Stimulated activated CD4-positive, alpha-beta T cell treated with anti-CD3 and anti-CD28 coated beads, Interleukin-4, amount 100 ng/mL, for 4 hours (primary cell): Measurements from ENCODE around the gene ATG2B.
"Not testable (repeated sequence)": the region's sequence is repeated elsewhere in the genome, so short reads cannot be mapped to it uniquely, and the experiment has no call there.

Source experiments
- DNase-seq, 2 experiments: peaks; one replicate each; pipeline ENCODE4 v3.0.0-alpha.2; 2020

The ATG2B gene

DNA sequence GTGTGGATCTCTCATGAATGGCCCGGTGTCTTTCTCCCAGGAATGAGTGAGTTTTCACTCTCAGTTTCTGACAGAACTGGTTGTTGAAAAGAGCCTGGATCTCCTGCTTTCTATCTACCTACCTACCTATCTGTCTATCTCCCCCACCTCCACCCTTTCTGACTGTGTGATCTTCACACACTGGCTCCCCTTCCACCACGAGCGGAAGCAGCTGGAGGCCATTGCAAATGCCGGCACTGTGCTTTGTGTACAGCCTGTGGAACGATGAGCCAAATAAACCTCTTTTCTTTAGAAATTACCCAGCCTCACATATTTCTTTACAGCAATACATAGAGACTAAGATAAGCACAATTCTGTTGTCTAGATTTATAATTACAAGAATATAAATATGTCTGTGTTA, 7.4 kb upstream of the ATG2B start:
- no peak for DNase-seq

DNA sequence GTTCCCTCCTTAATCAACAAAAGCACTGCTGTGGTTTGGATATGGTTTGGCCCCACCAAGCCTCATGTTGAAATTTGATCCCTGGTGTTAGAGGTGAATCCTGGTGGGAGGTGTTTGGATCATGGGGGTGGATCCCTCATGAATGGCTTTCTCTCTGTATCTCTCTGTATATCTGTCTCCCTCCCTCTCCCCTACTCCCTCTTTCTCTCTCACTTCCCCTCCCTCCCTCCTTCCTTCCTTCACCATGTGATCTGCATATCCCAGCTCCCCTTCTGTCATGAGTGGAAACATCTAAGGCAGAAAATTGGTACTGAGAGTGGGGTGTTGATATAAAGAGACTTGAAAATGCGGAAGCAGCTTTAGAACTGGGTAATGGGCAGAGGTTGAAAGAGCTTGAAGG, 5.4 kb upstream of the ATG2B start:
- no peak for DNase-seq

DNA sequence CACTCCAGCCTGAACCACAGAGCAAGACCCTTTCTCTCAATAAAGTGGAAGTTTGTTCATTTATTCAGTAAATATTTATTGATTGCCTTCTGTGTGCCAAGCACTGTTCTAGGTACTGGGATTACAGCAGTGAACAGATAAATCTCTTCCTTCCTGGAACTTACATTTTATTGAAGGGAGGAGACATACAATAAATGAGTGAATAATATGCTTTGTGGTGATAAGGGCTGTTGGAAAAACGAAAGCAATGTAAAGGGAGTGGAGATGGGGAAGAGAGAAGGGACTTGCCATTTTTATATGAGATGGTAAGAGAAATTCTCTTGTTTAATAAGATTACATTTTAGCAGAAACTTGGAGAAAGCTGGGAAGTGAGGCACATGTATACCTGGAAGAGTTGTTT, 1.8 kb upstream of the ATG2B start:
- DNase-seq = no peak

GRCh38 chr14:96363751-96364336, 703 bp upstream of the ATG2B start:
- DNase-seq = peak; percentile 22 to 33

DNA sequence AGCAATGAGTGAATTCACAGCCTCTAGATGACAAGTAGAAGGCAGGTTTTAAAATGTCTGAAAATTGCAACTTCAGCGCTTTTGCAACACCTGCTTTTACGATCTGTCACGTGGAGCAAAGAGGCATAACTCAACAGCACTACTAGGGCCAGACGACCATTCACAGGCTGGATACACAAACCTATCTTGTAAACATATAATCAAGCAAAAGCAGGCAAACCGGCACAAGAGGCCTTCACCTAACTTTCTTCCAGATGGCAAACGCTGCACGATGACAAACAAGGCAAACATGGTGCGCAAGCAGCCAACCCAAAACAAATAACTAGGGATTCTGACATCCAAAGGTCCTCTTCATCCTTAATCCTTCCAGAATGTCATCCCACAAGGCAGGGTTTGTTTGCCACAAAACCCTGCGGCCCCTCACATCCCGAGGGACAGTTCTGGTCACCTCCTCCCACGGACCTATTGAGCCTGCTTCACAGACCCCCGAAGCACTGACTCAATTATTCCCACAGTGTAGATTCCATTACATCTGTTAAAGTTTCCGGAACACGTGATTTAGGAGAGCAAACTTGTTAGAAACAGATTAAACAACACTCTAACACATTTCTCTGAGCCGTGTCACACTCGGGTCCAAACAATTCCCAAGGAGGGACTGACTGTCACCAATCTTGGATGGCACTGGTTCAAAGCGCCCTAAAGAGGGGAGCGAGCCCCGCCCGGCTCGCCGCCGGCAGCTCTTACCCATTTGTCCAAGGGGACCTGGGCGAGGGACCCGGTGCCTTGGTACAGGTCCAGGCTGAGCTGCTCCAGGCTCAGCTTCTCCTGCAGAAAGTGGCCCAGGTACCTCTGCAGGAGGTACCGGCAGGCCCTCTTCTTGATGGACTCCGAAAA, 823 bp downstream of the ATG2B start:
- DNase-seq = peak; percentile 24 to 49

- DNase-seq = no peak
Measured at GRCh38 chr14:96359959-96360358, 3.2 kb downstream of the ATG2B start.

DNA sequence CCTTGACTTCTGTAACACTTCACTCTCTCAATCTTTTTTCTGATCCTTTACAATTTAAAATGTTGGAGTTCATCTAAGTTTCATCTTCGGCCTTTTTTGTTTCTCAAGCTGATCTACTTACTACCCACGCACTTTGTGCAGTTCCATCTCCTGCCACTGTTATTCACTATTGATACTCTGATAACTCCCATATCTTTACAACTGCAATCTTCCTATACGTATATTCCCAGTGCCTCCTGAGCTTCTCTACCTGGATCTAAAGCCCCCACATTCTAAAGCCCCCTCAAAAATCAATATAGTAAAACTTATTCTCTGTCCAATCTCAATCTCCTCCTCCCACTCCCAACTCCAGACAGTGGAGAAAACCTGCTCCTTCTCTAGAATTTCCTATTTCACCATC, 5.9 kb downstream of the ATG2B start:
- no peak for DNase-seq

GRCh38 chr14:96354246-96354645, 8.9 kb downstream of the ATG2B start:
- no peak for DNase-seq

- DNase-seq = no peak
Measured at GRCh38 chr14:96352708-96353107, 10.4 kb downstream of the ATG2B start.

- no peak for DNase-seq
Measured at GRCh38 chr14:96351986-96352385, 11.2 kb downstream of the ATG2B start.

- no peak for DNase-seq
Measured at GRCh38 chr14:96349286-96350075, 13.7 kb downstream of the ATG2B start.

- not testable (repeated sequence) for DNase-seq
Measured at GRCh38 chr14:96347957-96348356, 15.2 kb downstream of the ATG2B start.

DNA sequence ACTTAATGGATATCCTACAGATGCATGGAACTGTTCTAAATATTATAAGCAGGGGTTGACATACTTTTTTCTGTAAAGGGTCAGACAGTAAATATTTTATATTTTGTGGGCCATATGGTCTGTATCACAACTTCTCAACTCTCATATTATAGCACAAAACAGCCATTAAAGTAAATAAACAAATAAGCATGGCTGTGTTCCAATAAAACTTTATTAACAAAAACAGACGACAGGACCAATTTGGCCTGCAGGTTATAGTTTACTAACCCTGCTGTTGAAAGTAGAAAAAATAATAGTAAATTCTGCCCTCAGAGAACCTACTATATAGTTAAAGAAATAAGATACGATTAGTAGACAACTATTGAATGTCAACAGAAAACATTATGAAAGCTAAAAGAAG, 17.5 kb downstream of the ATG2B start:
- no peak for DNase-seq

DNA sequence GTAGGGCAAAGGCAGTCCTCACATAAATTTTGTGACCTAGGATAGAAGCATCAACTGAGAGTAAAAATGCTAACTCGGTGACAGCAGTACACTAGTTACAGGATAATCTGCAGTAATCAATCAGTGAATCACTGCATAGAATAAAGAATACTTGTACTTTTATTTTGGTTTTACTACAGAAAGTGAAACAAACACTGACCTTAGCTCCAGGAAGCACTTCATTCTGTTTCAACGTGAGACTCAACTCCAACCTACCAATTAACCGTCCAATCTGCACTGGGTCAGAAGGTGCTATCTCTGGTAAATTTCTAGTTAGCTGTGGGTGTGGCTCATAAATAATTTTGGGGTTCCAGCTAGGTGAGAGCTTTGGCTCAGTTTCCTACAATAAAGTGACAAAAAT, 21.8 kb downstream of the ATG2B start:
- DNase-seq = no peak

DNA sequence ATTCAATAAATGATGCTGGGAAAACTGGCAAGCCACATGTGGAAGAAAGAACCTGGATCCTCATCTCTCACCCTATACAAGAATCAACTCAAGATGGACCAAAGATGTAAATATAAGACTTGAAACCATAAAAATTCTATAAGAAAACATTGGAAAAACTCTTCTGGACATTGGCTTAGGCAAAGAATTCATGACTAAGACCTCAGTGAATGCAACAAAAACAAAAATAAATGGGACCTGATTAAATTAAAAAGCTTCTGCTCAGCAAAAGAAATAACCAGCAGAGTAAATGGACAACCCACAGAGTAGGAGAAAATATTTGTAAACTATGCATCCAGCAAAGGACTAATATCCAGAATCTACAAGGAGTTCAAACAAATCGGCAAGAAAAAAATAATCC, 24.6 kb downstream of the ATG2B start:
- DNase-seq = no peak

DNA sequence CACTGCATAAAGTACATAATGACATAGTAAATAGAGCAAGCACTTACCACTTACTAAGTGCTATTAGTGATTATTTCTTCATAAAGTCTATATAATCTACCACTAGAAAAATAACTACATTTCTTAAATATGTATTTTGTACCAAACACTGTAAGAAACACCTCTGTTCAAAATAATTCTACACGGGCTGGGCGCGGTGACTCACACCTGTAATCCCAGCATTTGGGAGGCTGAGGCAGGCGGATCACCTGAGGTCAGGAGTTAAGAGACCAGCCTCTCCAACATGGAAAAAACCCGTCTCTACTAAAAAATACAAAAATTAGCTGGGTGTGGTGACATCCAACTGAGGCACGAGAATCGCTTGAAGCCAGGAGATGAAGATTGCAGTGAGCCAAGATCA, 38.9 kb downstream of the ATG2B start:
- no peak for DNase-seq

DNA sequence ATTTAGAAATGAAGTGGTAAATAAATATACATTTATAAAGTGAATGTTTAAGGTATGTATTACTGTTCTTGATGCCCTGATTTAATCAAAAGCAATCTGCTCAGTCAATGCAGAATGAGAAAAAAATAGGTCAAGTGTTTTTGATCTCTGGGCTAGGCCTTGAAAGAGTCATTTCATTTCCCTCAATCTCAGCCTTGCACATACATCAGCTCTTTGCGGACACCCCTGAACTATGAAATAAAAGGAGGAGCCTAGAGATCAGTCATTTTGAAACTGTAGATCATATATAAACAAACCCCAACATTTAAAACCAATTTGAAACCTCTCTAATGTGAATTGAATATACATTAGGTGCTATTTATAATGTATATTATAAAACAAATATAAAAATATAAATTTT, 42.5 kb downstream of the ATG2B start:
- DNase-seq = no peak

DNA sequence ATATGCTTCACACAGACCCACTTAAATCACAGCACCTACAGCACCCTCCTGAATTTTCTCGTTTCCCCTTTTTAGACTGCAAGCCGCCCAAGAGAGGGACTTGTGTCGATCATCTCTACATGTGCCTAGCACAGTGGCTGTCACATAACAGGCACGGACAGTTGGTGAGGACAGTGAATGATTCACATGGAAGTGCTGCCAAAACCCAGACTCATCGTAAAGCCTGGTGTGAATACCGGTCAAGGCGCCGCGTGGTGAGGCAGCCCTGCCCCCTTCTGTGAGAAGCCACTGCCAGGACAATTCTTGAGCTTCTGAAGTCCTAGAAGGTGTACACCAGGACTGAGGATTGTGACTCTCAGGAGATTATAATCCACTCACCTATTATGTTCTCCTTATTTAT, 44.3 kb downstream of the ATG2B start:
- no peak for DNase-seq

- no peak for DNase-seq
Measured at GRCh38 chr14:96316087-96316486, 47.1 kb downstream of the ATG2B start.

- no peak for DNase-seq
Measured at GRCh38 chr14:96310906-96311305, 52.2 kb downstream of the ATG2B start.

DNA sequence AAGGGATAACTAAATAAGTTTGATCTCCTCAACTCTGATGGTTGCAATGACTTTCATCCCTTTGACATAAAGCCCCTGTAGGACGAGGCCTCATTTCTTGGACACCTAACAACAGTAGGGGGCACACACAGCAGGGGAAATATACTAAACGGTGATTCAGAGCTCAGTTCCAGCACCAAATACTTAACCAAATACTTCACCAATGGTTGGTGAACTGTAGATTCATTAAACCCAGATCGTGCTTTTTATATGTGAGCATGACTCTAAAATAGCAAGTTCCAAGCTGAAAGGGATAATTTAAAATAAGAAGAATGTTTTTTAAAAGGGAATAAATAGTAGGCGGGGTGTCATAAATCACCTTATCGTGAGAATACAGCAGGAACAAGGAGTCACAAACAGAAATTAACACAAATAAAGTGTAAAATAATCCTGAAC, 53.2 kb downstream of the ATG2B start:
- no peak for DNase-seq

- no peak for DNase-seq
Measured at GRCh38 chr14:96309133-96309895, 53.8 kb downstream of the ATG2B start.

DNA sequence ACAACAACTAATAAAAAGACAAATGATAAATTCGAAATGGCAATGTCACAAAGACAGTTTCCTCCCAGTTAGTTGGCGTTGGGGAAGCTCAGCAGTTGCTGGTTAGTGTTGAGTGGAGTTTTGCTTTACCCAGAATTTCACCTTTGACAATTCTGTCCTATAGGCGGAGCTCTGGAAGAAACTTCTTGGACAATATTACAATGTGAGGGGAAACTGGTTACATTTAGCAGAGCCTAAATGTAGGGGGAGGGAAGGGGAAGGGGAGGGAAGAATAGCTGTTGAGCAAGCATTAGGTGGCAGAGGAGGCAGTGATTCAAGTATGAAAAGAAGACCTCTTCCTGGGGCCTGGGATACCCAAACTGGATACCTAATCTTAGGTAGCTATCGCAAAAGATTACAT, 55.7 kb downstream of the ATG2B start:
- no peak for DNase-seq
